PC-9 (cell line): Measurements from ENCODE around the gene IGFL1. TPM values are rescaled to one million over a fixed set of nuclear protein-coding genes. Genes with fewer than 3 reads are reported as not detected.
"Not testable (repeated sequence)": the region's sequence is repeated elsewhere in the genome, so short reads cannot be mapped to it uniquely, and the experiment has no call there.

ENCODE experiments used
- BruUV-seq: library from RNA; stranded (reverse); fragments of 400-500 nt; replicated peaks from 2 replicates; lab custom pipeline; 2021; lab: Mats Ljungman, UMichigan
- CTCF ChIA-PET: fragments of 300-600 bp; sonication (Branson Sonifier 250); formaldehyde crosslinking; loops from one replicate; lab custom pipeline; 2022; ENCODE audit warnings: antibody characterized with exemption; lab: Charles Lee
- POLR2A ChIA-PET: fragments of 300-600 bp; sonication (Branson Sonifier 250); formaldehyde crosslinking; loops from one replicate; lab custom pipeline; 2022; ENCODE audit warnings: antibody characterized with exemption; ENCODE audit not compliant: unreplicated experiment; lab: Charles Lee
- DNase-seq, 2 experiments: peaks; one replicate each; pipeline versions ENCODE4 v3.0.0 to v3.0.0-alpha.2; 2015 to 2022; ENCODE audit warnings: mixed read lengths in 1 of 2
- H2AFZ ChIP-seq: fragments of 200-600 bp; sonication (generic); 2 replicates; pipeline ENCODE4 v1.8.1; 2017; ENCODE audit warnings: antibody characterized with exemption
- H3F3A ChIP-seq: fragments of 200-600 bp; sonication (generic); 2 replicates; pipeline ENCODE4 v1.8.1; 2017; ENCODE audit warnings: antibody characterized with exemption, mild to moderate bottlenecking, low read depth; ENCODE audit not compliant: insufficient read depth
- H3K27ac ChIP-seq: fragments of 200-600 bp; sonication (generic); 2 replicates; pipeline ENCODE4 v1.6.1; 2016; ENCODE audit warnings: mixed run types
- H3K27me3 ChIP-seq: fragments of 200-600 bp; sonication (generic); 2 replicates; pipeline ENCODE4 v1.6.1; 2016; ENCODE audit warnings: low read depth, mixed run types; ENCODE audit not compliant: insufficient read depth
- H3K36me3 ChIP-seq: fragments of 200-600 bp; sonication (generic); 2 replicates; pipeline ENCODE4 v1.6.1; 2016; ENCODE audit warnings: low read depth, mixed run types
- H3K4me1 ChIP-seq: fragments of 200-600 bp; sonication (generic); replicated peaks from 2 replicates; pipeline ENCODE4 v1.6.1; 2016; ENCODE audit warnings: mixed run types; ENCODE audit not compliant: insufficient read depth
- H3K4me2 ChIP-seq: fragments of 200-600 bp; sonication (generic); 2 replicates; pipeline ENCODE4 v1.6.1; 2017; ENCODE audit warnings: mixed run types
- H3K4me3 ChIP-seq: fragments of 200-600 bp; sonication (generic); 2 replicates; pipeline ENCODE4 v1.6.1; 2016; ENCODE audit warnings: mixed run types
- H3K79me2 ChIP-seq: fragments of 200-600 bp; sonication (generic); 2 replicates; pipeline ENCODE4 v1.6.1; 2017; ENCODE audit warnings: low read depth, mixed run types
- H3K9me2 ChIP-seq: fragments of 200-600 bp; sonication (generic); 2 replicates; pipeline ENCODE4 v1.8.1; 2017; ENCODE audit warnings: mild to moderate bottlenecking; ENCODE audit not compliant: insufficient read depth
- H3K9me3 ChIP-seq: fragments of 200-600 bp; sonication (generic); 2 replicates; pipeline ENCODE4 v1.8.1; 2016; ENCODE audit warnings: low read depth; ENCODE audit not compliant: insufficient read depth
- H4K20me1 ChIP-seq: fragments of 200-600 bp; sonication (generic); 2 replicates; pipeline ENCODE4 v1.8.1; 2017; ENCODE audit not compliant: insufficient read depth
- CTCF ChIP-seq: fragments of 200-600 bp; sonication (generic); conservative IDR thresholded peaks from 2 replicates; pipeline ENCODE4 v1.6.1; 2017; ENCODE audit warnings: mixed run types, antibody characterized with exemption, mild to moderate bottlenecking, moderate library complexity
- EZH2 ChIP-seq: fragments of 200-600 bp; sonication (generic); IDR thresholded peaks from 2 replicates; pipeline ENCODE4 v1.8.0; 2017; ENCODE audit warnings: antibody characterized with exemption, low read depth
- intact Hi-C: fragments of 100-400 bp; cut with micrococcal nuclease; formaldehyde crosslinking; loops from one replicate; pipeline ENCODE4 v1.10.0; 2022; ENCODE audit not compliant: unreplicated experiment
- total RNA-seq: library from RNA; stranded (reverse); gene quantifications from 2 replicates; pipeline ENCODE4 v1.2.3, GENCODE V29; 2021

The IGFL1 gene
- total RNA-seq, 1 experiment from 2014 or later: 2.6 TPM

GRCh38 chr19:46232468-46232867, 2.9 kb downstream of the IGFL1 start:
- Histone ChIP-seq H3K27me3 (no peaks in the 10 kb centered on the region), H3K9me2 (no peaks in the 10 kb centered on the region), H4K20me1 (no peaks in the 10 kb centered on the region), H3K9me3 (no peaks in the 10 kb centered on the region), H3K27ac (peak overlapping the region; percentile 87), H3K4me3 (no peak overlapping the region), H3K4me2 (peak overlapping the region; percentile 56), H2AFZ (no peak overlapping the region), H3K79me2 (no peaks in the 10 kb centered on the region), H3F3A (peaks cover 24% of the 10 kb centered on the region), H3K36me3 (no peaks in the 10 kb centered on the region), H3K4me1 (peaks cover 51% of the 10 kb centered on the region)
- ChIA-PET CTCF (interaction anchor here (0.9 to 1.1 kb wide), 2 partner anchors 22 to 32 kb away, joined by 3 read pairs; no protein-coding TSS in a partner anchor), POLR2A (interaction anchor here (0.6 kb wide), 1 partner anchor 31 kb away, joined by 5 read pairs; no protein-coding TSS in a partner anchor)
- no peak for DNase-seq
- TF ChIP-seq EZH2 (no peak), CTCF (no peak)
- intact Hi-C loops: loop anchor here (1.0 to 5.0 kb wide), 5 partner anchors 10 to 40 kb away; no protein-coding TSS in a partner anchor
- BruUV-seq: no TSS peak

GRCh38 chr19:46232938-46233621, 3.5 kb downstream of the IGFL1 start:
- no peak for TF ChIP-seq EZH2
- TF ChIP-seq CTCF: no peak
- BruUV-seq: no TSS peak

GRCh38 chr19:46233871-46234270, 4.3 kb downstream of the IGFL1 start:
- H3K4me3 ChIP-seq, DNase-seq, H3K9me3 ChIP-seq, BruUV-seq, H3K27me3 ChIP-seq, POLR2A ChIA-PET, CTCF ChIA-PET, H4K20me1 ChIP-seq, H3K9me2 ChIP-seq, H3K79me2 ChIP-seq, H3K4me2 ChIP-seq, H2AFZ ChIP-seq, H3K36me3 ChIP-seq, H3K27ac ChIP-seq: not testable (repeated sequence)
- Histone ChIP-seq H3K4me1 (peaks cover 55% of the 10 kb centered on the region), H3F3A (peaks cover 26% of the 10 kb centered on the region)
- intact Hi-C loops: loop anchor here (2.0 to 5.0 kb wide), 3 partner anchors 29 to 42 kb away; no protein-coding TSS in a partner anchor

More at GRCh38 chr19:46232938-46233621, 3.5 kb downstream of the IGFL1 start:
- ChIA-PET POLR2A (no interaction called here), CTCF (no interaction called here)
- Histone ChIP-seq H4K20me1 (no peaks in the 10 kb centered on the region), H3K36me3 (no peaks in the 10 kb centered on the region), H3K27ac (peak overlapping the region; percentile 87), H3K9me2 (no peaks in the 10 kb centered on the region), H3K4me2 (peak overlapping the region; percentile 56), H3K27me3 (no peaks in the 10 kb centered on the region), H3K4me3 (no peak overlapping the region), H2AFZ (no peak overlapping the region), H3K79me2 (no peaks in the 10 kb centered on the region), H3F3A (peaks cover 23% of the 10 kb centered on the region), H3K4me1 (peaks cover 47% of the 10 kb centered on the region), H3K9me3 (no peaks in the 10 kb centered on the region)
- DNase-seq: no peak
- intact Hi-C loops: loop anchor here (1.0 to 5.0 kb wide), 5 partner anchors 11 to 41 kb away; no protein-coding TSS in a partner anchor

- H2AFZ ChIP-seq, H3K36me3 ChIP-seq, BruUV-seq, H3K4me3 ChIP-seq, H3K4me2 ChIP-seq, CTCF ChIA-PET, H3K27ac ChIP-seq, POLR2A ChIA-PET, H4K20me1 ChIP-seq, H3K9me2 ChIP-seq, H3K79me2 ChIP-seq, DNase-seq, H3K9me3 ChIP-seq, H3K27me3 ChIP-seq, intact Hi-C loops: not testable (repeated sequence)
- peaks cover 33% of the 10 kb centered on the region for H3F3A ChIP-seq
- peaks cover 44% of the 10 kb centered on the region for H3K4me1 ChIP-seq
Measured at GRCh38 chr19:46238141-46238540, 8.6 kb downstream of the IGFL1 start.
